WTC11 (cell line): ENCODE measurements around the gene SLC22A7.

Experiments
- ATF1 ChIP-seq: sonication (generic); formaldehyde crosslinking; IDR thresholded peaks from 2 replicates; pipeline ENCODE4 v1.8.1; 2023; ENCODE audit warnings: mild to moderate bottlenecking, moderate library complexity, missing genetic modification reagents
- FOXJ3 ChIP-seq: sonication (generic); formaldehyde crosslinking; IDR thresholded peaks from 2 replicates; pipeline ENCODE4 v1.9.0; 2021; ENCODE audit warnings: missing genetic modification reagents, mild to moderate bottlenecking, borderline replicate concordance
- KAT7 ChIP-seq: sonication (generic); formaldehyde crosslinking; IDR thresholded peaks from 2 replicates; pipeline ENCODE4 v1.8.1; 2023; ENCODE audit warnings: missing genetic modification reagents, mild to moderate bottlenecking, borderline replicate concordance
- TP53 ChIP-seq: sonication (generic); formaldehyde crosslinking; IDR thresholded peaks from 2 replicates; pipeline ENCODE4 v1.8.1; 2023; ENCODE audit warnings: mild to moderate bottlenecking, missing genetic modification reagents
- ZNF317 ChIP-seq: sonication (generic); formaldehyde crosslinking; IDR thresholded peaks from 2 replicates; pipeline ENCODE4 v1.8.1; 2023; ENCODE audit warnings: low read depth, mild to moderate bottlenecking, moderate library complexity, missing genetic modification reagents, borderline replicate concordance
- ZNF396 ChIP-seq: fragments of 250-450 bp; sonication (Bioruptor Pico); IDR thresholded peaks from 2 replicates; pipeline ENCODE4 v1.8.0; 2021; ENCODE audit warnings: mild to moderate bottlenecking, moderate library complexity, borderline replicate concordance
- TF ChIP-seq, protein P1 (sequence below): fragments of 200-600 bp; IDR thresholded peaks from 2 replicates; pipeline ENCODE4 v1.8.0; 2022; ENCODE audit warnings: antibody characterized with exemption
- TF ChIP-seq, protein P2 (sequence below): sonication (generic); formaldehyde crosslinking; IDR thresholded peaks from 2 replicates; pipeline ENCODE4 v1.8.0; 2022; ENCODE audit warnings: mild to moderate bottlenecking, missing genetic modification reagents

DNA sequence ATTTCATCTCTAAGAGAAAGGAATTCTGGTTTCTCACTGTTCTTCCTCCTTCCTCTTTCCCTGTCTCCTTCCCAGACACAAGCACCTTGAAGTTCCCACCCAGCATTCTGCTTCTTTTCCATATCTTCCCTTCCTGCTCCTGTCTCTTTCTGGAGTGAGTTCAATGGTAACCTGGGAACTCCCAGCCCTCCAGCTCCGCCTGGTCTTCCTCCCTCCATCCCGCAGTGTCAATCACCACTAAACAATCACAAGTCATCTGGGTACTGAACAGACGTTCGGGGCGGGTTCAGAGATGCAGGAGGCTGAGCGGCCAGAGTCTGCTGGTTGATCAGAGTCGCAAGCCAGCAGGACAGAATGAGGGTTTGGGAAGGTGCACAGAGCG is 47.1 kb upstream of the SLC22A7 start:
- TF ChIP-seq FOXJ3, result no peak
- TF ChIP-seq, protein P1, sequence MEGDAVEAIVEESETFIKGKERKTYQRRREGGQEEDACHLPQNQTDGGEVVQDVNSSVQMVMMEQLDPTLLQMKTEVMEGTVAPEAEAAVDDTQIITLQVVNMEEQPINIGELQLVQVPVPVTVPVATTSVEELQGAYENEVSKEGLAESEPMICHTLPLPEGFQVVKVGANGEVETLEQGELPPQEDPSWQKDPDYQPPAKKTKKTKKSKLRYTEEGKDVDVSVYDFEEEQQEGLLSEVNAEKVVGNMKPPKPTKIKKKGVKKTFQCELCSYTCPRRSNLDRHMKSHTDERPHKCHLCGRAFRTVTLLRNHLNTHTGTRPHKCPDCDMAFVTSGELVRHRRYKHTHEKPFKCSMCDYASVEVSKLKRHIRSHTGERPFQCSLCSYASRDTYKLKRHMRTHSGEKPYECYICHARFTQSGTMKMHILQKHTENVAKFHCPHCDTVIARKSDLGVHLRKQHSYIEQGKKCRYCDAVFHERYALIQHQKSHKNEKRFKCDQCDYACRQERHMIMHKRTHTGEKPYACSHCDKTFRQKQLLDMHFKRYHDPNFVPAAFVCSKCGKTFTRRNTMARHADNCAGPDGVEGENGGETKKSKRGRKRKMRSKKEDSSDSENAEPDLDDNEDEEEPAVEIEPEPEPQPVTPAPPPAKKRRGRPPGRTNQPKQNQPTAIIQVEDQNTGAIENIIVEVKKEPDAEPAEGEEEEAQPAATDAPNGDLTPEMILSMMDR, result no peak
- no peak for TF ChIP-seq ZNF317
- TF ChIP-seq ZNF396 (CRISPR knock-in tag), result no peak
- no peak for TF ChIP-seq KAT7
- TF ChIP-seq, protein P2, sequence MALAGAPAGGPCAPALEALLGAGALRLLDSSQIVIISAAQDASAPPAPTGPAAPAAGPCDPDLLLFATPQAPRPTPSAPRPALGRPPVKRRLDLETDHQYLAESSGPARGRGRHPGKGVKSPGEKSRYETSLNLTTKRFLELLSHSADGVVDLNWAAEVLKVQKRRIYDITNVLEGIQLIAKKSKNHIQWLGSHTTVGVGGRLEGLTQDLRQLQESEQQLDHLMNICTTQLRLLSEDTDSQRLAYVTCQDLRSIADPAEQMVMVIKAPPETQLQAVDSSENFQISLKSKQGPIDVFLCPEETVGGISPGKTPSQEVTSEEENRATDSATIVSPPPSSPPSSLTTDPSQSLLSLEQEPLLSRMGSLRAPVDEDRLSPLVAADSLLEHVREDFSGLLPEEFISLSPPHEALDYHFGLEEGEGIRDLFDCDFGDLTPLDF (CRISPR knock-in tag), result no peak
- TF ChIP-seq TP53 (CRISPR knock-in tag), result no peak
- TF ChIP-seq ATF1 (CRISPR knock-in tag), result no peak
